GM21360 (cell line): ENCODE data around the gene HOXD9.

ENCODE experiments used
- ATAC-seq: cut with Tn5 transposase; IDR thresholded peaks from one replicate; pipeline ENCODE4 v1.9.1; 2021; ENCODE audit warnings: mild to moderate bottlenecking, moderate library complexity; ENCODE audit not compliant: unreplicated experiment

Gene HOXD9

DNA sequence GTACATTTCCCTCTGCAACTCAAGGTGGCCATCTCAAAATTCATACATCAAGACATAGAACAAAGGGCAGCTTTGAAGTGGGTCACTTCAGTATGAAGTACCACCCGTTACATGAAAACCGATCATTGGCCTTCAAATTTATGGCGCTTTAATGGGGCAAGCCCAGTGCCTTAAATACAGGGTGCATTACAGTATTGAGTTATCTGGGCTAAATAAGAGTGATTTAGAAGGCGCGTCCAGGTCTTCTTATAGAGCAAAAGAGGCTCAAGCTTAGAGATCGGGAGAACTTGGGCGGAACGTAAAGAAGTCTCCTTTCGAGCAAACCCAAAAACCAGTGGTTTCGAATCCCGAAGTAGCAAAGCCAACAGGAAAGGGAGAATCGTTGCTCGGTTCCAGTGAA is 41.7 kb downstream of the HOXD9 start:
- ATAC-seq = no peak

DNA sequence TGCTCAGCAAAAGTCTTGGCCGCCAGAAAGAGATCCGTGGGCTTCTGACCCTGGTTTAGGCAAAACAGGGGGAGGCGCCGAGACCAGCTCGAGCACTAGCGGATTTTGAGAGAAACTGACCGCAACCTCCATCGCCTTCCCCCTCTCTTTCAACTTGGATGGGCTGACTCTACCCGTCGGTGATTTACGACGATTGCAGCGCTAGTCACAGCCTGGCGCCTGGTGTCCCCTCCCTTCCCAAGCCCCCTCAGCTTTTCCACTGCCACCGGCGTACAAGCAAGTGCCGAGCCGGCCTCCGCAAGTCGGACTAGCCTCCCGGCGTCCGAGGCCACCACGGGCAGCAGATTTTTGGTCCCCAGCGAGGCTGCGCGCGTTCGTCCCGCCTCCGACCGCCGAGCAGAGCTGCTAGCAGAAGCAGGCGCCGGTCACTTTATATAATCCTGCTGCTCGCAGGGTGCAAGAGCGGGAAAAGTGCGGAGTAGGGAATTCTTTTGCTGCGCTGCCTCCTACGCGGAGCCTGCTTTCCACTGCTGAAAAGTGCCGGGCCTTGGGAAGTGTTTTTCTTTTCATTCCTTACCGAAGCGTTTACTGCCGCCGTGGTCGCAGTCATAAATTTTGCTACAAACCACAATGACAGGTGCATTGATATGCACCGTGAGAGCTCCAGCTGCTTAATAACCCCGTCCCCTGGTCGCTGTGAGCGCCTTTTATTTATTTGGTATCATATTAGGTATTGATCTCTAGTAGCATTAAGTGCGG is 42.3 kb downstream of the HOXD9 start:
- ATAC-seq = no peak

DNA sequence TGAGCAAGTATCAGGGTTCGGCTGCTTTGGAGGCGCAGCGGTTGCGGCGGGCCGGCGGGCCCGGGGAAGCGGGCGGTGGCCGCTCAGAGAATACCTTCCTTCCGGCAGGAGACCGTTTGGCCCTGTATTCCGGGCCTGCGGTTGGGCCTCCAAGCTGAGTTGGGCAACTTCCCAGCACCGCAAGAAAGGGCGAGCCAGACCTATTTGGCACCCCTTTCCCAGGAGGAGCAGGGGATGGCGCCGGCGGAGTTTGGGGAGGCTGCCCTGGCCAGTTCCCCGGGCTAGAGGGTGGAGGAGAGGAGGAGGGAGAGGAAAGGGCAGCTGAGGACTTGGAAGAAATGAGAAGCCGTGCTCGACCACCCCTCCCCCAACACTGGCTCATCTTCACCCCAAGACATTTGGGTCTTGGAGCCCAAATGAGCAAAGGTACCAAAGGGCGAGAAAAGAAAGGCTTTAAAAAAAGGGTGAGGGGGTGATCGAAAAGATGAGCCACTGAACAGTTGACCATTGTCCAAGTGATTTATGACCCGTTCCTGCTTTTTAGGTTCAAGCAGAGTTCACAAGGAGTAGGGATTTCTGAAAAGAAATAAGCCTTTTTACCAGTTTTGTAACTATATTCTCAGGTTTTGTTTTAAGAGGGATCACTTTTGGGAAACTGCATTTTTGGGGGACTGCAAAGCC is 43.0 kb downstream of the HOXD9 start:
- ATAC-seq = no peak

DNA sequence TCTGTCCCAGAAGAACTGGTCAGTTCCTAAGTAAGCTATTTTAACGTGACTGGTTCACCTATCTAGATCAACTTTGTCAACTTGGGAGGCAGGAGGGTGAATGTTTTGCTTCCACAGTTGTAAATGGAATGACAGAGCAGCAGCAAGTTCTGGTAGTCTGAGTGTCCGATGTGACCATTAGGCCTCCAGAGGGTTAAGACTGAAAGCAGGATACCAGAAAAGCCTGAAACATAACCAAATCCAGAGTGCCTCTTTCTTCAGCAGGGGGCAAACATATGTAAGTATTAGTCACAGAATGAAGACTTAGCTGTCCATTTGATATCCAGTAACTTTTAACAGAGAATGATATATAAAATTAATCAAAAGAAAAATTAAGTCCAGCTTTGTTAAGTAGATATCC is 43.8 kb downstream of the HOXD9 start:
- ATAC-seq = no peak

DNA sequence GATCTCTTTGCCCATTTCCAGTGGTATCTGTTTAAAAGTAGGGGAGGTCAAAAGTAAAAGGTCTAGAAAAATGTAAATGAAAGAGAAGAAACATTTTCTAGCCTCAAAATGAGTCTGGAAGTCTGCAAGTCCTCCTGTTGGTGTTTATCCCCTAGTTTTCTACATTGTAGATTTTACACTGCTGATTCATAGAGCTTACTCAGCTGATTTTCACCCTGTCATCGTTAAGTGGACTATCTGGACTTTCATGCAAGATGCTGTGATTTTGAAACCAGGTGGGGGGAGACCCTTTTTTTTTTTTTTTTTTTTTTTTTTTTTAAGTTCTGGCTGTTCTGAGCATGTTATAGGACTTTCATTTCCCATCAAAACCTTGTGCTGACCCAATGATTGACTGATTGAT is 44.9 kb downstream of the HOXD9 start:
- ATAC-seq = no peak

DNA sequence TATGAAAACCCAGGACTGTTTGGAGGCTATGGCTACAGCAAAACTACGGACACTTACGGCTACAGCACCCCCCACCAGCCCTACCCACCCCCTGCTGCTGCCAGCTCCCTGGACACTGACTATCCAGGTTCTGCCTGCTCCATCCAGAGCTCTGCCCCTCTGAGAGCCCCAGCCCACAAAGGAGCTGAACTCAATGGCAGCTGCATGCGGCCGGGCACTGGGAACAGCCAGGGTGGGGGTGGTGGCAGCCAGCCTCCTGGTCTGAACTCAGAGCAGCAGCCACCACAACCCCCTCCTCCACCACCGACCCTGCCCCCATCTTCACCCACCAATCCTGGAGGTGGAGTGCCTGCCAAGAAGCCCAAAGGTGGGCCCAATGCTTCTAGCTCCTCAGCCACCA is 46.7 kb downstream of the HOXD9 start:
- ATAC-seq = no peak

DNA sequence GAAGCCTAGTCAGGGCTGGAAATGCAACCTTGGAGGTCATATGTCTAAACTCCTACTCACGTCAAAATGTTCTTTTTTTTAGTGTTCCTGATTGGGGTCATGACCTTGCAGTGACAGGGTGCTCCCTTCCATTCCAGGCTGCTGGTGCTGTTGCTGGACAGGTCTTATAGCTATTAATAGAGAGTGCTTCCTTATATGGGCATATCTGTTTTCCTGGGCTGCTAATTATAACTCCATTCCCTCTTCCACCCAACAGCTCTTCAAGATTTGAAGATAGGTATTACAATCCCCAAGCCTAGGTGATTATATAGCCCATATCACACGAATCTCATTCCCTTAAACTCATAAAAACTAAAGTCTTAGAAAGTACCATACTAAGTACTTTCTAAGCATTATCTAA is 47.2 kb downstream of the HOXD9 start:
- no peak for ATAC-seq

DNA sequence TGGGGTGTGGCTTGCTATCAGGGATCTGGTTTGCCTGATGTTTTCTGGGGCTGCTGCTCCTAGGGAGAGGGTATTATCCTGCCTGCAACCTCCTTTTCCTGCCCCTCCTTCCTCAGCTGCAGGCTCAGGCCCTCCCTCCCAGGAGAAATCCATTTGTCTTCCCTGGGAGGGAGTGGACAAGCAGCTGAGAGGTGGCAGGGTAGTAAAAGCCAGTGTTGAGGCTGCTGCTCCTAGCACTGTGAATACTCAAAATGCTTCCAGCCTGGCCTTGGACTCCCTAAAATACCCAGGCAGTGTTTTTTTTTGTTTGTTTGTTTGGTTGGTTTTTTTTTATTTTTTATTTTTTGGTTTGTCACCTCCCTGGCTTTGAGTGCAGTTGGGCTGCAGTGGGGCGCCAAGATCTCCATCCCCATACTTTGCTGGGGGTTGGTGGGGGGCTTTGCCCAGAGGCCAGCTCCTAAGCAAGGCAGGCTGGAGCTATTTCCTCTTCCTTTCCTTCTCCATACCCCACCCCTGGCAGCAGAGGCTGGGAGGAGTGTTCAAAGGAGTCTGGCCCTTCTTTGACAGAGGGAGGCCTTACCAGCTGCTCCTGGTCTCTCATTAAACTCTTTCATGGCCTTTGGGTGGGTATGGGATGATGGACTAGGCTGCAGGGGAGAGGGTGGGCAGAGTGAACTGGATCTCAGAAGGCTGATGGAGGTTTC is 48.2 kb downstream of the HOXD9 start:
- no peak for ATAC-seq

DNA sequence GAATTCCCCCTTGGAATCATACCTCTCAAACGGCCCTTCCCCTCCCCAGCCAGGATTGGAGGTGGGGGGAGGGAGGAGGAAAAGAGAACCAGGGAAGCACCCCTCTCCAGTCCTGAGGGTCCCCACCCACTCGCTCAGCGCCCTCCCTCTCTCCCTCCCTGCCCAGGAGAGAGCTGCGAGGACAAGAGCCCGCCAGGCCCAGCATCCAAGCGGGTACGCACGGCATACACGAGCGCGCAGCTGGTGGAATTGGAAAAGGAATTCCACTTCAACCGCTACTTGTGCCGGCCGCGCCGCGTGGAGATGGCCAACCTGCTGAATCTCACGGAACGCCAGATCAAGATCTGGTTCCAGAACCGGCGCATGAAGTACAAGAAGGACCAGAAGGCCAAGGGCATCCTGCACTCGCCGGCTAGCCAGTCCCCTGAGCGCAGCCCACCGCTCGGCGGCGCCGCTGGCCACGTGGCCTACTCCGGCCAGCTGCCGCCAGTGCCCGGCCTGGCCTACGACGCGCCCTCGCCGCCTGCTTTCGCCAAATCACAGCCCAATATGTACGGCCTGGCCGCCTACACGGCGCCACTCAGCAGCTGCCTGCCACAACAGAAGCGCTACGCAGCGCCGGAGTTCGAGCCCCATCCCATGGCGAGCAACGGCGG is 49.0 kb downstream of the HOXD9 start:
- no peak for ATAC-seq

DNA sequence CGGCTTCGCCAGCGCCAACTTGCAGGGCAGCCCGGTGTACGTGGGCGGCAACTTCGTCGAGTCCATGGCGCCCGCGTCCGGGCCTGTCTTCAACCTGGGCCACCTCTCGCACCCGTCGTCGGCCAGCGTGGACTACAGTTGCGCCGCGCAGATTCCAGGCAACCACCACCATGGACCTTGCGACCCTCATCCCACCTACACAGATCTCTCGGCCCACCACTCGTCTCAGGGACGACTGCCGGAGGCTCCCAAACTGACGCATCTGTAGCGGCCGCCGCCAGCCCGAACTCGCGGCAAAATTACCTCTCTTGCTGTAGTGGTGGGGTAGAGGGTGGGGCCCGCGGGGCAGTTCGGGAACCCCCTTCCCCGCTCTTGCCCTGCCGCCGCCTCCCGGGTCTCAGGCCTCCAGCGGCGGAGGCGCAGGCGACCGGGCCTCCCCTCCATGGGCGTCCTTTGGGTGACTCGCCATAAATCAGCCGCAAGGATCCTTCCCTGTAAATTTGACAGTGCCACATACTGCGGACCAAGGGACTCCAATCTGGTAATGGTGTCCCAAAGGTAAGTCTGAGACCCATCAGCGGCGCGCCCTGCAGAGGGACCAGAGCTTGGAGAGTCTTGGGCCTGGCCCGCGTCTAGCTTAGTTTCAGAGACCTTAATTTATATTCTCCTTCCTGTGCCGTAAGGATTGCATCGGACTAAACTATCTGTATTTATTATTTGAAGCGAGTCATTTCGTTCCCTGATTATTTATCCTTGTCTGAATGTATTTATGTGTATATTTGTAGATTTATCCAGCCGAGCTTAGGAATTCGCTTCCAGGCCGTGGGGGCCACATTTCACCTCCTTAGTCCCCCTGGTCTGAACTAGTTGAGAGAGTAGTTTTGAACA is 49.7 kb downstream of the HOXD9 start:
- no peak for ATAC-seq

DNA sequence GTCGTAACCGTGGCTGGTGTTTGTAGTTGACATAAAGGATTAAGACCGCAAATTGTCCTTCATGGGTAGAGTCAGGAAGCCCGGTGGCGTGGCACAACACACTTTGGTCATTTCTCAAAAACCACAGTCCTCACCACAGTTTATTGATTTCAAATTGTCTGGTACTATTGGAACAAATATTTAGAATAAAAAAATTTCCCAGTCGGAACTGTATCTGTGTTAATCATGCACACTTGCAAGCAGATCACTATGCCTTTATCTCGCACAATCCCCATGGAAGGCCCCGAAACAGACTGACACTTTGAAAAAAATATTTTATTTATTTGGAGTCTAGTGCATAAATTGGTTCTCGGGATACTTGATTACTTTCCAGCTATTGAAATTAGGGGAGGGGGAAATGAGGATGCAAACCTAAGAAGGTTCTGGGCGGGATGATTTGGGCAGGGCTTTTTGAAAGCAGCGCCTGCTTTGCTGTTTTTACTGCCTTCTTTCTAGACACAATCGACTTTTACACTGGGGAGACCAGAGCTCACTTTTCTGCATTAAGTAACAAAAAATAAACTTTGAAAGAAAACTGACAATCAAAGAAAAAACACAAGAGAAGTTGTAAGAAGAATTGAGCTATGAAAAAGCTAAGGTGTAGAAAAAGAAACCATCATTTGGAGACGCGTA is 50.5 kb downstream of the HOXD9 start:
- no peak for ATAC-seq

DNA sequence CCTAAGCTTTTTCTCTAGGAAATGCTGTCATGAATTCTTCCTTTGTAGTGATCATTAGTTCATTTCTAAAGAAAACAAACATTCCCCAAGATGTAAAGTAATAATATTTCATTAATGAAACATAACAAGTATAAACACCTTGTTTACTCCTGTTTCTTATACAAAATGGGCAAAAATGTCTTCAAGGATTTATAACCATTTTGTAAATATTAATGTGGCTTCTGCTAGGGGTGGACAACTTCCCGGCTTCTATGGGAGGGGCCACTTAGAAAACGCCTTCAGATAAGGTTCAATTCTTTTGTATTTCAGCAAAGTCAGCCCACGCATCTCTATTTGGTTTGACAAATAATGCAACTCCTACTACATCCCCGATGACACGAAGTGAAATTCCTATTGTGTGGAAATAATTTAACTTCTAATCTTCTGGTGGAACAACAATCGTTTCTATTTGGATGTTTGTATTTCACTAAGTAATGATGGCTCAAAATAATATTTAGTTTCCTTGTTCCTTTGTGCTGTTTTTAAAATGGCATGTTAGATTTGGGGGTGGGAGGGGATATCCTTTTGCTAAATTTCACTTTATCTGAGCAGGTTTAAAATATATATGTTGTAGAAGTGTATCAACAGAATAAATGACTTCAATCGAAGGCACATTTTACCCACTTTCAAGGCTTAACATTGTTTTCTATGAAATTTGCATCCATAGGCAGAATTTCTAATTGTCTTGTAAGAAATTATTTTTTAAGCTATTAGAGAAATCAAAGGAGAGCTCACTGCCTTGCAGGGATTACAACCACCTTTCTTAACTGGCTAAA is 51.3 kb downstream of the HOXD9 start:
- no peak for ATAC-seq

DNA sequence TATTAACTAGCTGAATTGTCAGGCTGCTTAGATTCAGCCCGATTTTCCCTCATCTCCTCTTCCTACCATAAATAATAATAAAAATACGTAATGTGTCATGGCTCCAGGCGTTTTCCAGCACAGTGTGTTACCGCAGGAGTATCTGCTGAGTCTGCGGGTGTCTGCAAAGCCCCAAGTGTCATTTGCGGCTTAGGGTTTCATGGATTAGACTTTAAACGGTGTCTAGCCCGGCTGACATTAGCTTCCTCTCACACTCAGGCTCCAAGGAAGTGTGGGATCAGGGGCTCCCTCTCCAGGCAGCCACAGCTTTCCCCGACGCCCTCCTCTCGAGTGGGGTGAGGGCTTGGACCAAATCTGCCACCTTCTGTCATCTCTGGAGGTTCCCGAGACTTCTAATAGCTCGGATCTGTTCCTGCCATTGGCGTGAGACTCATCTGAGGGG is 51.9 kb downstream of the HOXD9 start:
- no peak for ATAC-seq
